Neural progenitor cell (in vitro differentiated cells): ENCODE data around the gene MYLK2. TPM values are rescaled to one million over a fixed set of nuclear protein-coding genes. Genes with fewer than 3 reads are reported as not detected.

Experiments used
- DNase-seq: peaks from one replicate; pipeline ENCODE4 v3.0.0-alpha.2; 2016; ENCODE audit warnings: low spot score
- H2AFZ ChIP-seq: fragments of 200-600 bp; sonication (generic); replicated peaks from 2 replicates; pipeline ENCODE4 v1.6.1; 2016; ENCODE audit warnings: antibody characterized with exemption
- H3F3A ChIP-seq: fragments of 200-600 bp; sonication (generic); 2 replicates; pipeline ENCODE4 v1.6.1; 2016; ENCODE audit warnings: antibody characterized with exemption, low read depth
- H3K27ac ChIP-seq: fragments of 200-600 bp; sonication (generic); 2 replicates; pipeline ENCODE4 v1.5.1; 2016; ENCODE audit warnings: mild to moderate bottlenecking
- H3K27me3 ChIP-seq: fragments of 200-600 bp; sonication (generic); 2 replicates; pipeline ENCODE4 v1.6.1; 2016; ENCODE audit warnings: mild to moderate bottlenecking, moderate library complexity
- H3K36me3 ChIP-seq: fragments of 200-600 bp; sonication (generic); 2 replicates; pipeline ENCODE4 v1.5.1; 2016
- H3K4me1 ChIP-seq: fragments of 200-600 bp; sonication (generic); 2 replicates; pipeline ENCODE4 v1.6.1; 2016; ENCODE audit warnings: mixed run types
- H3K4me2 ChIP-seq: fragments of 200-600 bp; sonication (generic); 2 replicates; pipeline ENCODE4 v1.6.1; 2016
- H3K4me3 ChIP-seq: fragments of 200-600 bp; sonication (generic); 2 replicates; pipeline ENCODE4 v1.5.1; 2016
- H3K79me2 ChIP-seq: fragments of 200-600 bp; sonication (generic); 2 replicates; pipeline ENCODE4 v1.6.1; 2016; ENCODE audit warnings: low read depth
- H3K9ac ChIP-seq: fragments of 200-600 bp; sonication (generic); 2 replicates; pipeline ENCODE4 v1.6.1; 2016
- H3K9me3 ChIP-seq: fragments of 200-600 bp; sonication (generic); 2 replicates; pipeline ENCODE4 v1.5.1; 2016; ENCODE audit warnings: low read depth
- H4K20me1 ChIP-seq: fragments of 200-600 bp; sonication (generic); 2 replicates; pipeline ENCODE4 v1.6.1; 2016; ENCODE audit warnings: low read depth
- H3K27ac Mint-ChIP-seq: 3 replicates; pipeline ENCODE4 v1.8.0; 2021; ENCODE audit warnings: mixed read lengths
- H3K27me3 Mint-ChIP-seq: 2 replicates; pipeline ENCODE4 v1.8.0; 2022; ENCODE audit warnings: low read depth, mild to moderate bottlenecking, inconsistent platforms, moderate library complexity, mixed read lengths; ENCODE audit not compliant: insufficient read depth
- H3K36me3 Mint-ChIP-seq: 3 replicates; pipeline ENCODE4 v1.8.0; 2021; ENCODE audit warnings: mixed read lengths
- H3K4me1 Mint-ChIP-seq: 3 replicates; pipeline ENCODE4 v1.8.0; 2021; ENCODE audit warnings: mixed read lengths
- H3K4me3 Mint-ChIP-seq: 3 replicates; pipeline ENCODE4 v1.8.0; 2021; ENCODE audit warnings: mild to moderate bottlenecking, moderate library complexity, mixed read lengths
- H3K9me3 Mint-ChIP-seq: 3 replicates; pipeline ENCODE4 v1.8.0; 2020; ENCODE audit warnings: mixed read lengths
- CTCF ChIP-seq: fragments of 200-600 bp; sonication (generic); IDR thresholded peaks from 2 replicates; pipeline ENCODE4 v1.5.1; 2017; ENCODE audit warnings: antibody characterized with exemption, mild to moderate bottlenecking
- EZH2 ChIP-seq: fragments of 200-600 bp; sonication (generic); IDR thresholded peaks from 2 replicates; pipeline ENCODE4 v1.6.1; 2017; ENCODE audit warnings: antibody characterized with exemption, mild to moderate bottlenecking, moderate library complexity
- EZH2phosphoT487 ChIP-seq: fragments of 200-600 bp; sonication (generic); IDR thresholded peaks from 2 replicates; pipeline ENCODE4 v1.6.1; 2017; ENCODE audit warnings: antibody characterized with exemption
- total RNA-seq: library from RNA; depleted of rRNA; stranded (reverse); fragments of >200 nt; gene quantifications from 2 replicates; pipeline ENCODE4 v1.2.3, GENCODE V29; 2015; ENCODE audit warnings: low replicate concordance

Gene MYLK2
- total RNA-seq, 1 donor from 2014 or later, result not detected

- H3K4me1 ChIP-seq, result no peaks in the 10 kb centered on the region
- H3K9me3 ChIP-seq, result no peaks in the 10 kb centered on the region
- H3K4me3 Mint-ChIP-seq, result no peak overlapping the region
- H3K27me3 ChIP-seq, result no peaks in the 10 kb centered on the region
- no peaks in the 10 kb centered on the region for H3F3A ChIP-seq
- DNase-seq, result no peak
- no peaks in the 10 kb centered on the region for H3K4me1 Mint-ChIP-seq
- peaks cover 24% of the 10 kb centered on the region for H3K36me3 ChIP-seq
- H3K9me3 Mint-ChIP-seq, result no peaks in the 10 kb centered on the region
- no peak overlapping the region for H3K27ac ChIP-seq
- no peak overlapping the region for H2AFZ ChIP-seq
- H4K20me1 ChIP-seq, result peaks cover 7% of the 10 kb centered on the region
- no peaks in the 10 kb centered on the region for H3K27me3 Mint-ChIP-seq
- H3K4me3 ChIP-seq, result no peak overlapping the region
- H3K27ac Mint-ChIP-seq, result no peak overlapping the region
- H3K4me2 ChIP-seq, result no peak overlapping the region
- no peak overlapping the region for H3K9ac ChIP-seq
- TF ChIP-seq EZH2phosphoT487, result no peak
- TF ChIP-seq EZH2, result no peak
- no peak for TF ChIP-seq CTCF
- no peaks in the 10 kb centered on the region for H3K79me2 ChIP-seq
- peaks cover 28% of the 10 kb centered on the region for H3K36me3 Mint-ChIP-seq
These were observed 28.8 kb upstream of the MYLK2 start for GRCh38 chr20:31790401-31790800.

- H3K4me3 ChIP-seq, result no peak overlapping the region
- no peak overlapping the region for H2AFZ ChIP-seq
- H3K79me2 ChIP-seq, result no peaks in the 10 kb centered on the region
- no peak overlapping the region for H3K27ac ChIP-seq
- H3K4me1 ChIP-seq, result no peaks in the 10 kb centered on the region
- TF ChIP-seq CTCF, result no peak
- TF ChIP-seq EZH2, result no peak
- TF ChIP-seq EZH2phosphoT487, result no peak
- H4K20me1 ChIP-seq, result no peaks in the 10 kb centered on the region
- H3K27ac Mint-ChIP-seq, result no peak overlapping the region
- no peak for DNase-seq
- no peaks in the 10 kb centered on the region for H3K27me3 ChIP-seq
- no peaks in the 10 kb centered on the region for H3F3A ChIP-seq
- no peaks in the 10 kb centered on the region for H3K9me3 Mint-ChIP-seq
- no peaks in the 10 kb centered on the region for H3K9me3 ChIP-seq
- H3K9ac ChIP-seq, result no peak overlapping the region
- H3K4me1 Mint-ChIP-seq, result no peaks in the 10 kb centered on the region
- peaks cover 3% of the 10 kb centered on the region for H3K27me3 Mint-ChIP-seq
- H3K4me3 Mint-ChIP-seq, result no peak overlapping the region
- peaks cover 54% of the 10 kb centered on the region for H3K36me3 Mint-ChIP-seq
- H3K4me2 ChIP-seq, result no peak overlapping the region
- H3K36me3 ChIP-seq, result peaks cover 44% of the 10 kb centered on the region
These were observed 21.8 kb upstream of the MYLK2 start for GRCh38 chr20:31797364-31797763.

- Mint-ChIP-seq H3K4me1 (no peaks in the 10 kb centered on the region), H3K27me3 (peaks cover 3% of the 10 kb centered on the region), H3K4me3 (no peak overlapping the region), H3K9me3 (no peaks in the 10 kb centered on the region), H3K36me3 (peaks cover 44% of the 10 kb centered on the region), H3K27ac (no peak overlapping the region)
- no peak for DNase-seq
- Histone ChIP-seq H3F3A (peaks cover 8% of the 10 kb centered on the region), H3K4me1 (no peaks in the 10 kb centered on the region), H3K4me2 (no peak overlapping the region), H3K9me3 (no peaks in the 10 kb centered on the region), H3K27ac (no peak overlapping the region), H2AFZ (no peak overlapping the region), H4K20me1 (no peaks in the 10 kb centered on the region), H3K36me3 (peaks cover 32% of the 10 kb centered on the region), H3K4me3 (no peak overlapping the region), H3K79me2 (no peaks in the 10 kb centered on the region), H3K9ac (no peak overlapping the region), H3K27me3 (no peaks in the 10 kb centered on the region)
- TF ChIP-seq EZH2phosphoT487, result no peak
- no peak for TF ChIP-seq EZH2
- no peak for TF ChIP-seq CTCF
These were observed 17.6 kb upstream of the MYLK2 start for GRCh38 chr20:31801508-31801907.
